DND-41 (cell line): ENCODE results near the gene IFIT5.

ENCODE experiments used
- CTCF ChIP-seq: IDR thresholded peaks from 2 replicates; pipeline ENCODE4 v1.5.1; 2012; ENCODE audit warnings: borderline replicate concordance, low read length, moderate library complexity, mild to moderate bottlenecking; ENCODE audit not compliant: poor library complexity, severe bottlenecking; ENCODE audit errors: extremely low read depth
- EZH2 ChIP-seq: IDR thresholded peaks from 3 replicates; pipeline ENCODE4 v1.6.1; 2012; ENCODE audit warnings: borderline replicate concordance, low read depth, mild to moderate bottlenecking, moderate library complexity, low read length, inconsistent platforms; ENCODE audit not compliant: severe bottlenecking

- TF ChIP-seq CTCF (peak; percentile 24), EZH2 (no peak)
Measured at GRCh38 chr10:89391907-89392756, 22.2 kb upstream of the IFIT5 start, which contains the start of gene IFIT1.
